ENCODE results near the gene SUSD4.

The SUSD4 gene

GRCh38 chr1:223189903-223190724 lies 173.9 kb downstream of the SUSD4 start:
- no peak for DNase-seq (ENCODE audit: low read depth, low spot score)
- no peaks in the 10 kb centered on the region for H3K36me3 ChIP-seq (ENCODE audit: insufficient read depth, insufficient read length, low read length)
- no peak overlapping the region for H3K4me3 ChIP-seq (ENCODE audit: insufficient read length, low read depth)
- no peak overlapping the region for H3K9ac ChIP-seq (ENCODE audit: insufficient read length, low read depth)
- no peaks in the 10 kb centered on the region for H3K4me1 ChIP-seq (ENCODE audit: insufficient read depth, insufficient read length)
- TF ChIP-seq SUZ12 (IDR thresholded peaks at IDR 0.05; ENCODE audit: extremely low read depth, insufficient read depth, insufficient read length) (no peak), ZNF274 (IDR thresholded peaks at IDR 0.05; ENCODE audit: low read depth, low read length) (no peak), YY1 (IDR thresholded peaks at IDR 0.05; ENCODE audit: insufficient read depth, insufficient read length) (no peak)
- H3K27me3 ChIP-seq (ENCODE audit: insufficient read depth, insufficient read length), result peaks cover 11% of the 10 kb centered on the region
- H3K9me3 ChIP-seq (ENCODE audit: insufficient read depth, low read length), result no peaks in the 10 kb centered on the region

DNA sequence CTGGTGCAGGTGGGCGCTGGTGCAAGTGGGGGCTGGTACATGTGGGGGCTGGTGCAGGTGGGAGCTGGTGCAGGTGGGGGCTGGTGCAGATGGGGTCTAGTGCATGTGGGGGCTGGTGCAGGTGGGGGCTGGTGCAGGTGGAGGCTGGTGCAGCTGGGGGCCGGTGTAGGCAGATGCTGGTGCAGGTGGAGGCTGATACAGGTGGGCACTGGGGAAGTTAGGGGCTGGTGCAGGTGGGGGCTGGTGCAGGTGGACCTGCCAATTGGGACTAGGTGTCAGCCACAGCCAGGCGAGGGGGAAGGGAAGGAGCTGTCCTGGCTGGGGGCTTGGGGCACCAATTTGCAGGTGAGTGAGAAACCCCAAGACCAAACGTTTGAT lies 174.5 kb downstream of the SUSD4 start:
- TF ChIP-seq SUZ12 (IDR thresholded peaks at IDR 0.05; ENCODE audit: extremely low read depth, insufficient read depth, insufficient read length) (no peak), YY1 (IDR thresholded peaks at IDR 0.05; ENCODE audit: insufficient read depth, insufficient read length) (no peak), ZNF274 (IDR thresholded peaks at IDR 0.05; ENCODE audit: low read depth, low read length) (no peak)
- Histone ChIP-seq H3K27me3 (ENCODE audit: insufficient read depth, insufficient read length) (peaks cover 11% of the 10 kb centered on the region), H3K4me3 (ENCODE audit: insufficient read length, low read depth) (no peak overlapping the region), H3K9ac (ENCODE audit: insufficient read length, low read depth) (no peak overlapping the region), H3K4me1 (ENCODE audit: insufficient read depth, insufficient read length) (no peaks in the 10 kb centered on the region), H3K36me3 (ENCODE audit: insufficient read depth, insufficient read length, low read length) (no peaks in the 10 kb centered on the region), H3K9me3 (ENCODE audit: insufficient read depth, low read length) (no peaks in the 10 kb centered on the region)
- no peak for DNase-seq (ENCODE audit: low read depth, low spot score)

GRCh38 chr1:223188618-223189356 lies 175.2 kb downstream of the SUSD4 start:
- Histone ChIP-seq H3K9me3 (ENCODE audit: insufficient read depth, low read length) (no peaks in the 10 kb centered on the region), H3K4me1 (ENCODE audit: insufficient read depth, insufficient read length) (no peaks in the 10 kb centered on the region), H3K4me3 (ENCODE audit: insufficient read length, low read depth) (no peak overlapping the region), H3K27me3 (ENCODE audit: insufficient read depth, insufficient read length) (peaks cover 11% of the 10 kb centered on the region), H3K9ac (ENCODE audit: insufficient read length, low read depth) (no peak overlapping the region), H3K36me3 (ENCODE audit: insufficient read depth, insufficient read length, low read length) (no peaks in the 10 kb centered on the region)
- TF ChIP-seq ZNF274 (IDR thresholded peaks at IDR 0.05; ENCODE audit: low read depth, low read length) (no peak), YY1 (IDR thresholded peaks at IDR 0.05; ENCODE audit: insufficient read depth, insufficient read length) (no peak), SUZ12 (IDR thresholded peaks at IDR 0.05; ENCODE audit: extremely low read depth, insufficient read depth, insufficient read length) (no peak)
- DNase-seq (ENCODE audit: low read depth, low spot score), result no peak

GRCh38 chr1:223186800-223187199 lies 177.2 kb downstream of the SUSD4 start:
- H3K27me3 ChIP-seq (ENCODE audit: insufficient read depth, insufficient read length), result peaks cover 11% of the 10 kb centered on the region
- no peak overlapping the region for H3K9ac ChIP-seq (ENCODE audit: insufficient read length, low read depth)
- DNase-seq (ENCODE audit: low read depth, low spot score), result no peak
- H3K9me3 ChIP-seq (ENCODE audit: insufficient read depth, low read length), result no peaks in the 10 kb centered on the region
- H3K4me3 ChIP-seq (ENCODE audit: insufficient read length, low read depth), result no peak overlapping the region
- TF ChIP-seq YY1 (IDR thresholded peaks at IDR 0.05; ENCODE audit: insufficient read depth, insufficient read length), result no peak
- no peak for TF ChIP-seq ZNF274 (IDR thresholded peaks at IDR 0.05; ENCODE audit: low read depth, low read length)
- TF ChIP-seq SUZ12 (IDR thresholded peaks at IDR 0.05; ENCODE audit: extremely low read depth, insufficient read depth, insufficient read length), result no peak
- no peaks in the 10 kb centered on the region for H3K36me3 ChIP-seq (ENCODE audit: insufficient read depth, insufficient read length, low read length)
- H3K4me1 ChIP-seq (ENCODE audit: insufficient read depth, insufficient read length), result no peaks in the 10 kb centered on the region

DNA sequence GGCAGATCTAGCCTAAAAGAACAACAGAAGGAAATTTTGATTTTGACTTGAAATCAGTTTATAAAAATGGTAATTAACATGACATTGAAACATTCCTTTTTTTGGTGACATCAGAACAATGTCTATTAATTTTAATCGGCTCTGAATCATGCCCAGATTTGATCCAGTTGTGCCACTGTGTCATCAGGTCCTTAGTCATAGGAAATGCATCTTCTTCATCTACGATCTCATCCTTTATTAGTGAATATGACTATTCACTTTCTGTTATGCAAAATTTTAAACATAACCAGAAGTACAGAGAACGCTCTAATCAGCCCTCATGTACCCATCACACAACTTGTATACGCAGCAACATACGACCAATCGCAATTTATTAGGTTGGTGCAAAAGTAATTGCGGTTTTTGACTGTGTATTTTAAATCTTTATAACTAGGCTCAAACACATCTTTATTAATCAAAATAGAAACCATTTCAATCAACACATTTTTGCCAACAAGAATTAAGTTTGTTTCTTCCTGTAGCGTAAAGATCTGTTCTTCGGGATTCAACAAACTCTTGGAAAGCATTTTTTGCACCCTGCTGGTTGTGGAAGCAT lies 180.6 kb downstream of the SUSD4 start:
- H3K9ac ChIP-seq (ENCODE audit: insufficient read length, low read depth), result no peak overlapping the region
- H3K27me3 ChIP-seq (ENCODE audit: insufficient read depth, insufficient read length), result peaks cover 9% of the 10 kb centered on the region
- no peak for TF ChIP-seq ZNF274 (IDR thresholded peaks at IDR 0.05; ENCODE audit: low read depth, low read length)
- TF ChIP-seq SUZ12 (IDR thresholded peaks at IDR 0.05; ENCODE audit: extremely low read depth, insufficient read depth, insufficient read length), result no peak
- TF ChIP-seq YY1 (IDR thresholded peaks at IDR 0.05; ENCODE audit: insufficient read depth, insufficient read length), result no peak
- DNase-seq (ENCODE audit: low read depth, low spot score), result no peak
- peaks cover 5% of the 10 kb centered on the region; the same call in 1 of the 2 replicates for H3K9me3 ChIP-seq (ENCODE audit: insufficient read depth, low read length)
- H3K4me1 ChIP-seq (ENCODE audit: insufficient read depth, insufficient read length), result no peaks in the 10 kb centered on the region
- H3K4me3 ChIP-seq (ENCODE audit: insufficient read length, low read depth), result no peak overlapping the region
- H3K36me3 ChIP-seq (ENCODE audit: insufficient read depth, insufficient read length, low read length), result no peaks in the 10 kb centered on the region

DNA sequence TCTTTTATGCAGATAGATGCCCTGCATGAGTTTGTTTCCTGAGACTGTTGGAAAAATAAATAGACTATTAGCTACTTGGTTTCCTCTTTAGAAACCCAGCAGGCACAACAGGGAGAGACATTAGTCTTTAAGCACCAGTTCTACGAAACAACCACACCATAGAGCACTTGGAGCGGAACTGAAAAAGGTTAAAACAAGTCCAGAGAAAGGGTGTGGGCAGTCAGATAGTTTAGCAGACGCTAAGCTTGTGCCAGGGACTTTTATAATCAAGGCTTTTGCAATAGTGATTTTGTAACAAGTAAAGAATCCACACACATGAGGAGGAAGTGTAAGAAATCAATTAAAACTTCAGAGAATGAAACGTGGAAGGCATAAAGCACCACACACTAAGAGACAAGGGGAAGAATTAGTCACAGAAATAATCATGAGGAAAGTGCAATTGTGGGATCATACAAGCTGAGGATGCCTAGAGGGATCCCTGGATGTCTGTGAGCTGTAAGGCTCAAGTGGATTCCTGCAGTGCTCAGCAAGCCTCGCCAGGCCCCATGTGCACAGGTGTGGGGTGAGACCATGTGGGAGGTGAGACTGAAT lies 183.2 kb downstream of the SUSD4 start:
- Histone ChIP-seq H3K4me3 (ENCODE audit: insufficient read length, low read depth) (no peak overlapping the region), H3K4me1 (ENCODE audit: insufficient read depth, insufficient read length) (no peaks in the 10 kb centered on the region), H3K36me3 (ENCODE audit: insufficient read depth, insufficient read length, low read length) (no peaks in the 10 kb centered on the region), H3K27me3 (ENCODE audit: insufficient read depth, insufficient read length) (peaks cover 6% of the 10 kb centered on the region), H3K9me3 (ENCODE audit: insufficient read depth, low read length) (peaks cover 5% of the 10 kb centered on the region; the same call in 1 of the 2 replicates), H3K9ac (ENCODE audit: insufficient read length, low read depth) (no peak overlapping the region)
- TF ChIP-seq YY1 (IDR thresholded peaks at IDR 0.05; ENCODE audit: insufficient read depth, insufficient read length) (no peak), SUZ12 (IDR thresholded peaks at IDR 0.05; ENCODE audit: extremely low read depth, insufficient read depth, insufficient read length) (no peak), ZNF274 (IDR thresholded peaks at IDR 0.05; ENCODE audit: low read depth, low read length) (no peak)
- DNase-seq (ENCODE audit: low read depth, low spot score), result peak; percentile 30
